Osteoblast (primary cell): ENCODE measurements around the gene GCN1. TPM values are rescaled to one million over a fixed set of nuclear protein-coding genes. Genes with fewer than 3 reads are reported as not detected.

Experiments
- DNase-seq: peaks from one replicate; pipeline ENCODE4 v3.0.0; 2011; ENCODE audit warnings: low spot score, mixed read lengths; ENCODE audit not compliant: insufficient read length; ENCODE audit errors: missing footprints
- H2AFZ ChIP-seq: 2 replicates; pipeline ENCODE4 v1.6.0; 2011; ENCODE audit warnings: mild to moderate bottlenecking, low read length
- H3K27ac ChIP-seq: 2 replicates; pipeline ENCODE4 v1.5.1; 2011; ENCODE audit warnings: mild to moderate bottlenecking, low read depth, low read length, moderate library complexity
- H3K27me3 ChIP-seq: 2 replicates; pipeline ENCODE4 v1.6.0; 2012; ENCODE audit warnings: mild to moderate bottlenecking, control low read depth, inconsistent platforms, low read length, moderate library complexity; ENCODE audit not compliant: insufficient read depth
- H3K36me3 ChIP-seq: 2 replicates; pipeline ENCODE4 v1.5.1; 2011; ENCODE audit warnings: mild to moderate bottlenecking, low read length, control low read depth, moderate library complexity; ENCODE audit not compliant: insufficient read depth
- H3K4me1 ChIP-seq: 2 replicates; pipeline ENCODE4 v1.5.1; 2011; ENCODE audit warnings: mild to moderate bottlenecking, low read length, control low read depth, moderate library complexity; ENCODE audit not compliant: insufficient read depth
- H3K4me2 ChIP-seq: 2 replicates; pipeline ENCODE4 v1.6.0; 2011; ENCODE audit warnings: mild to moderate bottlenecking, low read length; ENCODE audit not compliant: insufficient read depth
- H3K4me3 ChIP-seq: fragments of 200-600 bp; sonication (generic); 3 replicates; pipeline ENCODE4 v1.5.1; 2012; ENCODE audit warnings: mild to moderate bottlenecking, low read length, inconsistent platforms; ENCODE audit not compliant: insufficient read depth
- H3K79me2 ChIP-seq: 2 replicates; pipeline ENCODE4 v1.6.0; 2012; ENCODE audit warnings: mild to moderate bottlenecking, low read length, control low read depth, inconsistent platforms; ENCODE audit not compliant: insufficient read depth
- H3K9me3 ChIP-seq: 2 replicates; pipeline ENCODE4 v1.5.1; 2011; ENCODE audit warnings: low read depth, low read length, control low read depth
- H4K20me1 ChIP-seq: 2 replicates; pipeline ENCODE4 v1.6.0; 2012; ENCODE audit warnings: mild to moderate bottlenecking, low read length, control low read depth; ENCODE audit not compliant: insufficient read depth
- total RNA-seq: library from RNA; depleted of rRNA; stranded (reverse); fragments of >200 nt; gene quantifications from 2 replicates; pipeline ENCODE4 v1.2.3, GENCODE V29; 2012
- TF ChIP-seq, protein P1 (sequence below): IDR thresholded peaks from 2 replicates; pipeline ENCODE4 v1.5.1; 2011; ENCODE audit warnings: mild to moderate bottlenecking, low read depth, low read length, moderate library complexity; ENCODE audit errors: extremely low read depth

The GCN1 gene
- total RNA-seq, 1 donor = 103 TPM

DNA sequence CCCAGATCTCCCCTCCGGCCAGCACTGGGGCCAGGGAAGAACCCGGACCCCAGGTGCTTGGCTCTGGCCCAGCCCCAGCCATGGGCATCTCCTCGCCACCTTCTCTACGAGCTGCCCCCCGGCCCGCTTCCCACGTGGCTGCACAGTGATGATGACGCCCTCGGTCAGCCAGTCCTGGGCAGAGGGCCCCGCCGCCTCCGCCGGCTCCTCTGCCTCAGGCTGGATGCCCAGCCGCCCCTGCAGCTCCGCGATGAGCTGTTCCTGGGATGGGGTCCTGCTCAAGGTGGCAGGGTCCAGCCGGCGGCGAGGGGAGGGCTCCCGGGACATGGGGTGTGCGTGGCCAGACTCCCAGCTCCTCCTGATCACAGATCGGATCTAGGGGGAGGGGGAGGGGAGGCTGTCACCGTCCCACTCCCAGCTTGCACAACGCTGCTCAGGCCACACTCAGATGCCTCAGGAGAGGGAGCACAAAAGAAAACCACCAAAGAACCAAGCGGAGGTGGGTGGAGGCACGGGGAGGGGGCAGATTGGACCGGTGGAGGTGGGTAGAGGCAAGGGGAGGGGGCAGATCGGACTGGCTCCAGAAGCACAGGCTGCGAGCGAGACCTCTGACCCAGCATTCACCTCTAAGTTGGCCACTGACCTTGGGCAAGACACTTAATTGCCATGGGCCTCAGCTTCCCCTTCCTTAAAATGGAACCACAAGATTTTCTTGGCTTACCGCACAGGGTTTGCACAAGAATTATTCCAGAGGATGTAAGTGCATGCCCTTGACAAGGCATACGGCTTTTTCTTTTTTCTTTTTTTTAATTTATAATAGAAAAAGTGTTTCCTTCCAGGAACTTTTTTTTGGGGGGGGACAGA is 22.5 kb upstream of the GCN1 start:
- Histone ChIP-seq H2AFZ (no peak overlapping the region), H3K36me3 (peaks cover 83% of the 10 kb centered on the region), H3K4me3 (no peak overlapping the region), H3K27me3 (no peaks in the 10 kb centered on the region), H3K4me2 (no peak overlapping the region), H3K27ac (no peak overlapping the region), H4K20me1 (peaks cover 12% of the 10 kb centered on the region), H3K79me2 (peaks cover 58% of the 10 kb centered on the region), H3K4me1 (no peaks in the 10 kb centered on the region), H3K9me3 (no peaks in the 10 kb centered on the region)
- TF ChIP-seq, protein P1, sequence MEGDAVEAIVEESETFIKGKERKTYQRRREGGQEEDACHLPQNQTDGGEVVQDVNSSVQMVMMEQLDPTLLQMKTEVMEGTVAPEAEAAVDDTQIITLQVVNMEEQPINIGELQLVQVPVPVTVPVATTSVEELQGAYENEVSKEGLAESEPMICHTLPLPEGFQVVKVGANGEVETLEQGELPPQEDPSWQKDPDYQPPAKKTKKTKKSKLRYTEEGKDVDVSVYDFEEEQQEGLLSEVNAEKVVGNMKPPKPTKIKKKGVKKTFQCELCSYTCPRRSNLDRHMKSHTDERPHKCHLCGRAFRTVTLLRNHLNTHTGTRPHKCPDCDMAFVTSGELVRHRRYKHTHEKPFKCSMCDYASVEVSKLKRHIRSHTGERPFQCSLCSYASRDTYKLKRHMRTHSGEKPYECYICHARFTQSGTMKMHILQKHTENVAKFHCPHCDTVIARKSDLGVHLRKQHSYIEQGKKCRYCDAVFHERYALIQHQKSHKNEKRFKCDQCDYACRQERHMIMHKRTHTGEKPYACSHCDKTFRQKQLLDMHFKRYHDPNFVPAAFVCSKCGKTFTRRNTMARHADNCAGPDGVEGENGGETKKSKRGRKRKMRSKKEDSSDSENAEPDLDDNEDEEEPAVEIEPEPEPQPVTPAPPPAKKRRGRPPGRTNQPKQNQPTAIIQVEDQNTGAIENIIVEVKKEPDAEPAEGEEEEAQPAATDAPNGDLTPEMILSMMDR = no peak
- DNase-seq = peak; percentile 72

DNA sequence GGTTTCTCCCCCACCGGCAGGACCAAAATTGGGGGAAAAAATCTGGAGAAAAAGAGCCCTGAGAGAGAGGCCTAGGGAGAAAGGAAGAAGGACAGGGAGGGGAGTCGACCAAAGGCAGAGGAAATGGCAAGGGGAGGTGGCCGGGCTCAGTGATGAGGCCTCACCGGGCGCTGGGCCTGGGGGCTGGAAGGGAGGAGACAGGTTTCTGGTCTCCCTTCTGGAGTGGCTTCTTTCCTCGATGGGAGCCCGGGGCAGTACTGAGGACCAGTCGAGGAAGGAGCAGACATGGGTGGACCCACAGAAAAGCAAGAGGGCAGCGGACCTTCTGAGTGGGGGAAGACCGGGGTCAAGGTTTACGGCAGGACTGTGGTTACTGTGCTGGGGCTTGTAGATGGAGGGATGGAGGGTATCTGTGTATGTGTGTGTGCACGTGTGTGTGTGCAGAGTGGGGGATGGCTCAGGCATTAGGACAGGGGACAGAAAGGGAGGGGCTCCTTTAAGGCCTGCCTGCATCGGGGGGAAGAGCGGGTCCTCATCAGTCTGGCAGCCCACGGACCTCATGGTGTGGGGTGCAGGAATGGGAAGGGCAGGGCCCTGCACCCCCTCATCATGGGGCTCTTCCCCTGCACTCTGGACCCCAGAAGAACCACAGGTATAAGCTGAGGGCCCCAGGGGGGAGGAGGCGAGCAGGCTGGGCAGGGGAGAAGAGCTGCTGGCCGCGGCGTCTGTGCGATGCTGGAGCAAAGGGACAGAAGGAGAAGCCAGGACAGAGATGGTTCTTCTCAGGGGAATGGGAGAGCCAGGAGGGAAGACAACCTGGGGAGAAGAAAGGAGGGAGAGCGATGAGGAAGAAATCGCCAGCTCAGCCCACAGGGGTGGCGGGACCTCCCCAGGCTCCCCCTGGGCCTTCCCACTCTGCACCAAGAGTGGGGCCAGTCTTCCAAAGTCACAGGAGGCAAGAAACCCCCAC is 21.5 kb upstream of the GCN1 start:
- H3K9me3 ChIP-seq = no peaks in the 10 kb centered on the region
- peaks cover 85% of the 10 kb centered on the region for H3K36me3 ChIP-seq
- no peak overlapping the region for H3K4me3 ChIP-seq
- H3K79me2 ChIP-seq = peaks cover 49% of the 10 kb centered on the region
- no peak overlapping the region for H3K4me2 ChIP-seq
- TF ChIP-seq, protein P1 = no peak
- no peaks in the 10 kb centered on the region for H3K27me3 ChIP-seq
- H2AFZ ChIP-seq = no peak overlapping the region
- H3K4me1 ChIP-seq = no peaks in the 10 kb centered on the region
- peak; percentile 77 for DNase-seq
- H4K20me1 ChIP-seq = peaks cover 12% of the 10 kb centered on the region
- H3K27ac ChIP-seq = no peak overlapping the region

DNA sequence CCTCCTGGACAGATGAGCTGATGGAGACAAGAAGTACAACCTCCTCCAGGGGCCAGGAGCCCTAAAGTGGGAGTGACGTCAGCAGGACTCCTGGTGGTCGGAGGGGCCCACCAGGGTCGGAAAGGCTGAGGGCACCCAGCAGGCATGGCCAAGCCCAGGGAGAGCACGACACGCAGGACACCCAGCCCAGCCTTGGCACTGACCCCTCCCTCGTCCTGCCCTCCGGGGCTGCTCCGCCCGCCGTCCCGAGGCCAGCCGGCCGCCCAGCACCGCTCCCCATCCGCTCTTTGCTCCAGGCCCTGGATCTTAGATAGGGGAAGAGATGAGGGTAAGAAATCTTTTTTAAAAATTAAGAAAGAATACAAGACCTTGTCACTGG is 20.8 kb upstream of the GCN1 start:
- H3K79me2 ChIP-seq = peaks cover 42% of the 10 kb centered on the region
- peaks cover 90% of the 10 kb centered on the region for H3K36me3 ChIP-seq
- DNase-seq = peak; percentile 1
- TF ChIP-seq, protein P1 = no peak
- H3K27ac ChIP-seq = no peak overlapping the region
- no peaks in the 10 kb centered on the region for H3K9me3 ChIP-seq
- peaks cover 5% of the 10 kb centered on the region for H4K20me1 ChIP-seq
- H3K4me3 ChIP-seq = no peak overlapping the region
- no peaks in the 10 kb centered on the region for H3K4me1 ChIP-seq
- no peaks in the 10 kb centered on the region for H3K27me3 ChIP-seq
- H3K4me2 ChIP-seq = no peak overlapping the region
- no peak overlapping the region for H2AFZ ChIP-seq
